ENCODE data around the gene LRRC3C. TPM values are rescaled to one million over a fixed set of nuclear protein-coding genes. Genes with fewer than 3 reads are reported as not detected.
"Not testable (repeated sequence)": the region's sequence is repeated elsewhere in the genome, so short reads cannot be mapped to it uniquely, and the experiment has no call there.

The LRRC3C gene
- total RNA-seq (not detected), polyA plus RNA-seq (not detected)
- long read RNA-seq, donor 1 = 0 reads
- long read RNA-seq, donor 2 = 0 reads
- long read RNA-seq, donor 3 = 0 reads
- long read RNA-seq, donor 4 = 0 reads
- long read RNA-seq, donor 5 = 0 reads

- H3K4me1 ChIP-seq (ENCODE audit: control insufficient read depth in 5 of 5, insufficient read depth in 5 of 5, low read length in 5 of 5) = peaks cover 0 to 39% (median 12%) of the 10 kb centered on the region in 5 donors
- peak within 1 kb of the TSS; percentile 78 for H3K4me3 ChIP-seq
- ATAC-seq (ENCODE audit: insufficient read depth, low FRiP score) (peak; percentile 88), DNase-seq (peak; percentile 97 to 98 (median 98))
- TF ChIP-seq CTCF (IDR thresholded peaks at IDR 0.05; ENCODE audit: control extremely low read depth, extremely low read depth) = no peak
- H3K9me3 ChIP-seq (ENCODE audit: control insufficient read depth in 4 of 4, insufficient read depth in 3 of 4, low read length in 3 of 4) = no peaks in the 10 kb centered on the region
- peak within 1 kb of the TSS; percentile 88 to 94 for H3K27ac ChIP-seq (ENCODE audit: low read depth in 1 of 2, low read length in 1 of 2)
- H3K27me3 ChIP-seq (ENCODE audit: control insufficient read depth in 3 of 3, insufficient read depth in 3 of 3, low read length in 2 of 3) = no peaks in the 10 kb centered on the region
- peak within 1 kb of the TSS; percentile 42 to 94 for H3K9ac ChIP-seq (ENCODE audit: insufficient read depth in 1 of 2, low read length in 2 of 2)
- peaks cover 6 to 24% (median 13%) of the 10 kb centered on the region in 4 donors for H3K36me3 ChIP-seq (ENCODE audit: control insufficient read depth in 4 of 4, insufficient read depth in 4 of 4, low read length in 4 of 4)
- 0 to 1% methylated on average over 72 of the region's 72 CpGs for WGBS, 2 donors
Observed at GRCh38 chr17:39927101-39927928, at the start of gene LRRC3C, which contains the start of gene ORMDL3. LRRC3C (plus strand) TSS chr17:39927732; CDS start chr17:39941524, 13,792 bp downstream. ORMDL3 (minus strand) TSS chr17:39927601; CDS start chr17:39924203, 3,398 bp downstream.

DNA sequence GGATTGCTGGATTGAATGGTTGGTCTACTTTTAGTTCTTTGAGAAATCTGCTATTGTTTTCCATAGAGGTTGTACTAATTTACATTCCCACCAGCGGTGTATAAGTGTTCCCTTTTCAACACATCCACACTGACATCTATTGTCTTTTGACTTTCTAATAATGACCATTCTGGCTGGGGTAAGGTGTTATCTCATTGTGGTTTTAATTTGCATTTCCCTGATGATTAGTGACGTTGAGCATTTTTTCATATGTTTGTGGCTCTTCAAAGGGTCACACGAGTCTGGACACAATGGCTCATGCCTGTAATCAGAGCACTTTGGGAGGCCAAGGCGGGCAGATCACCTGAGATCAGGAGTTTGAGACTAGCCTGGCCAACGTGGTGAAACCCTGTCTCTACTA, 41.4 kb upstream of the LRRC3C start:
- H3K27ac ChIP-seq (ENCODE audit: low read depth in 1 of 2, low read length in 1 of 2) = not testable (repeated sequence)
- 69 to 77% methylated on average over 5 of the region's 5 CpGs for WGBS, 2 donors

GRCh38 chr17:39887078-39887477, 40.5 kb upstream of the LRRC3C start:
- DNase-seq (no peak), ATAC-seq (ENCODE audit: insufficient read depth, low FRiP score) (no peak)
- no peaks in the 10 kb centered on the region for H3K27me3 ChIP-seq (ENCODE audit: control insufficient read depth in 3 of 3, insufficient read depth in 3 of 3, low read length in 2 of 3)
- no peak overlapping the region for H3K9ac ChIP-seq (ENCODE audit: insufficient read depth in 1 of 2, low read length in 2 of 2)
- no peak overlapping the region for H3K4me3 ChIP-seq
- no peaks in the 10 kb centered on the region for H3K36me3 ChIP-seq (ENCODE audit: control insufficient read depth in 4 of 4, insufficient read depth in 4 of 4, low read length in 4 of 4)
- no peak overlapping the region for H3K27ac ChIP-seq (ENCODE audit: low read depth in 1 of 2, low read length in 1 of 2)
- no peak for TF ChIP-seq CTCF (IDR thresholded peaks at IDR 0.05; ENCODE audit: control extremely low read depth, extremely low read depth)
- H3K9me3 ChIP-seq (ENCODE audit: control insufficient read depth in 4 of 4, insufficient read depth in 3 of 4, low read length in 3 of 4) = no peaks in the 10 kb centered on the region
- H3K4me1 ChIP-seq (ENCODE audit: control insufficient read depth in 5 of 5, insufficient read depth in 5 of 5, low read length in 5 of 5) = no peaks in the 10 kb centered on the region

More for the DNA sequence above, 41.4 kb upstream of the LRRC3C start:
- H3K4me3 ChIP-seq; H3K9me3 ChIP-seq (ENCODE audit: control insufficient read depth in 4 of 4, insufficient read depth in 3 of 4, low read length in 3 of 4); H3K9ac ChIP-seq (ENCODE audit: insufficient read depth in 1 of 2, low read length in 2 of 2); H3K36me3 ChIP-seq (ENCODE audit: control insufficient read depth in 4 of 4, insufficient read depth in 4 of 4, low read length in 4 of 4); ATAC-seq (ENCODE audit: insufficient read depth, low FRiP score); H3K27me3 ChIP-seq (ENCODE audit: control insufficient read depth in 3 of 3, insufficient read depth in 3 of 3, low read length in 2 of 3); DNase-seq; H3K4me1 ChIP-seq (ENCODE audit: control insufficient read depth in 5 of 5, insufficient read depth in 5 of 5, low read length in 5 of 5): not testable (repeated sequence)

- no peak overlapping the region for H3K9ac ChIP-seq (ENCODE audit: insufficient read depth in 1 of 2, low read length in 2 of 2)
- H3K27me3 ChIP-seq (ENCODE audit: control insufficient read depth in 3 of 3, insufficient read depth in 3 of 3, low read length in 2 of 3) = no peaks in the 10 kb centered on the region
- no peaks in the 10 kb centered on the region for H3K4me1 ChIP-seq (ENCODE audit: control insufficient read depth in 5 of 5, insufficient read depth in 5 of 5, low read length in 5 of 5)
- DNase-seq = no peak
- no peak overlapping the region for H3K4me3 ChIP-seq
- no peaks in the 10 kb centered on the region for H3K9me3 ChIP-seq (ENCODE audit: control insufficient read depth in 4 of 4, insufficient read depth in 3 of 4, low read length in 3 of 4)
- H3K27ac ChIP-seq (ENCODE audit: low read depth in 1 of 2, low read length in 1 of 2) = no peak overlapping the region
- no peaks in the 10 kb centered on the region for H3K36me3 ChIP-seq (ENCODE audit: control insufficient read depth in 4 of 4, insufficient read depth in 4 of 4, low read length in 4 of 4)
- WGBS, 2 donors = 43 to 64% methylated on average over 2 of the region's 2 CpGs
- TF ChIP-seq CTCF (IDR thresholded peaks at IDR 0.05; ENCODE audit: control extremely low read depth, extremely low read depth) = no peak
- no peak for ATAC-seq (ENCODE audit: insufficient read depth, low FRiP score)
Observed at GRCh38 chr17:39889200-39889599, 38.3 kb upstream of the LRRC3C start.

Data from lung (tissue), 16 donors.